CD4-positive, alpha-beta T cell treated with Interleukin-15 for 4 hours (primary cell): ENCODE data around the gene ZC3HAV1.
"Not testable (repeated sequence)": the region's sequence is repeated elsewhere in the genome, so short reads cannot be mapped to it uniquely, and the experiment has no call there.

Experiments used
- DNase-seq: peaks from one replicate; pipeline ENCODE4 v3.0.0-alpha.2; 2020; ENCODE audit warnings: low spot score

Gene ZC3HAV1

GRCh38 chr7:139049111-139049510, 60.4 kb downstream of the ZC3HAV1 start:
- no peak for DNase-seq

- DNase-seq, result no peak
These were observed 61.5 kb downstream of the ZC3HAV1 start for GRCh38 chr7:139047970-139048369.

- DNase-seq, result no peak
These were observed 63.4 kb downstream of the ZC3HAV1 start for GRCh38 chr7:139046143-139046542.

- no peak for DNase-seq
These were observed 64.4 kb downstream of the ZC3HAV1 start for GRCh38 chr7:139044813-139045794.

- DNase-seq, result peak; percentile 79
These were observed 65.4 kb downstream of the ZC3HAV1 start for GRCh38 chr7:139043823-139044812.

DNA sequence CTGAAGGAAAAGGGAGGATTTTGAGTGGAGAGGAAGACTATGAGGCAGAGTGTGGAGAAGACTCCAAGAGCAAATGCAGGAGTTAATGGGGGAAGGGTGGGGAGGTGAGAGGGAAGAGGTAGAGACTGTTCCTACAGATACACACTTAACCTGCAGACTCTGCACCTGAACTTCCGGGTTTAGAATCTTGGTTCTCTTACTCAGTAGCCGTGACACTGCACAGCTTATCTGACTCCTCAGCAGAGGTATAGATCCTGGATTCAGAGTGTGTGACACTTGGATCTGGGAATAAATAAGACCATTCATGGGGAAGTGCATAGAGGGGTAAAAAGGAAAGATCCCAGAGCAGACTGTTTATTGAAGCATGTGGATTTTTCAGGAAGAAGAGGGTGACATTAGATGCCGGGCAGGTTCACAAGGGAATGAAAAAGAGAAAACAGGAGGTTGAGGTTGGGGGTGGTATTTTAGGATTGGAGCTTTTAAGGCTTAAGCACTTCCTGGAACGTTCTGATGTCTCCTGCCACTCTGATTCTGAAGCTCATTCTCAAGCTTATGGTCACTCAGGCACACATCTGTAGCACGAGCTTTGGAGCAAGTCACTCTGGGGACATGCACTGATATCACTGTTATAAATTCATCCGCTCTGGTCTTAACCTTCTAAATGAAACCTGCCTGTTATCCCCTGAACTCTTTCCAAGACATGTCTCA, 68.0 kb downstream of the ZC3HAV1 start:
- no peak for DNase-seq

DNA sequence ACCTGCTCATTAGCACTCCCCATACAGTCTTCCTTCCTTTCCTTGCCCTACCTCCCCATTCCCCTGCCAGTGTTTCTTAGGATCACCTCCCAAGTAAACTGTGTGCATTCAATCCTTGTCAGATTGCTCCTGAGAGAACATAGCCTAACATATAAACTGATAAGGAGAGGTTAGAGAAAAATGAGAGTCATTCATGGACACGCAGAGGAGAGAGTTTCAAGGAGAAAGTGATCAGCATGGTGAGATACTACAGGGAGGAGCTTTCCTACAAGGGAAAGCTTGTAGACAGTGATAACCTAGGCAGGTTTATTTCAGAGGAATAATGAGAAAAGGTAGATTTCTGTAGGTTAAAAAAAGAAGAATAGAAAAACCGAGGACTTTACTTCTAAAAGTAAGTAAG, 70.8 kb downstream of the ZC3HAV1 start:
- no peak for DNase-seq

DNA sequence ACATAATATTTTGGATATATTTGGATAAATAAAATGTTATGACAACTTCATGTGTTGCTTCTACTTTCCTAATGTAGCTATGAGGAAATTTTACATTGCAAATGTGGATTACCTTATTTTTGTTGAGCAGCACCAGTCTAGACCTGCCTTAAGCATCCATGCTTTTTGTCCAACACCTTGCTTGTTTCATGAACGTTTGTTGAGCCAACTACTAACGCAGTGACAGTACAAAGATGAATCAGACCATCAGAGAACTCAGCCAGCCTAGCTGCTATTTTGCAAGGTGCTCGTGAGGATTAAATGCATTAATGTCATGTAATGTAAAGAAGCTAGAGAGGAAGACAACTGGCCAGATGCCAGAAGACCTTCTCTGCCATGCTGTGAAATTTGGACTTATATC, 72.6 kb downstream of the ZC3HAV1 start:
- no peak for DNase-seq

GRCh38 chr7:139035586-139036353, 73.8 kb downstream of the ZC3HAV1 start, which contains the start of gene ZC3HAV1L:
Gene ZC3HAV1L (minus strand): TSS chr7:139036042. CDS start chr7:139036017, 25 bp downstream.
- DNase-seq, result no peak

GRCh38 chr7:139034855-139035585, 74.5 kb downstream of the ZC3HAV1 start:
- no peak for DNase-seq

- DNase-seq, result no peak
These were observed 75.2 kb downstream of the ZC3HAV1 start for GRCh38 chr7:139034336-139034735.

DNA sequence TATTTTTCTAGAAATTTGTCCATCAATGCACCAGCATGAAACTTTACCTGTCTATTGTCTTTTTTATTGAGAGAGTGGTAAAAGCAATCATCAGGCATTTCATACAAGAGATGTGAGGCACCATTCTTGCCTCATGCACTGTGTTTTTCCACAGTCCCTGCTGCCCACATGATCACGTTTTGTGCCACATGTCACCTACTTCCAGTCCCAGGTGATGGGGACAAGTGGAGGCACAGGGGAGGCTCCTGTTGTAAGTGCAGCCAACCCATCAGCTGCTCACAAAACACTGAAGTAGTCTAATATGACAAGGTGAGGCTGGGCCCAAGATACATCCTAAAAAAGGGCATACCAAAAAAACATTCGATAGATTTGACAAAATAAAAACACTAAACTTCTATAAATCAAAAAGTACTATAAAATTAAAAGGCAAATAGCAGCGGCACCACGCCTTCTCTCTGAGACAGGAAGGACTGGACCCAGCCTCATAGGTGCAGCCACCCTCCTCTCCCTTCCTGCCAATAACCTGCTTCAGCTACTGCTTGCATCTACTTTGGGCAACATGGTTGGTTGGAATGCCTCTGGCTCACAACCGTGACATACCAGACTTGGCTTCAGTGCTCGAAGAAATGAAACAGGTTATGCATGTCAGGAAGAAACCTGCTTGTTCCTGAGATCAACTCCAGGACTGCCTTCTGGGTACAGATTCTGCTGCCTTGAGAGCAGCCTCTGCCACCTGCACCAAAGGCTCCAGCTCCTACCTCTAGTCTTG, 76.0 kb downstream of the ZC3HAV1 start:
- no peak for DNase-seq

DNA sequence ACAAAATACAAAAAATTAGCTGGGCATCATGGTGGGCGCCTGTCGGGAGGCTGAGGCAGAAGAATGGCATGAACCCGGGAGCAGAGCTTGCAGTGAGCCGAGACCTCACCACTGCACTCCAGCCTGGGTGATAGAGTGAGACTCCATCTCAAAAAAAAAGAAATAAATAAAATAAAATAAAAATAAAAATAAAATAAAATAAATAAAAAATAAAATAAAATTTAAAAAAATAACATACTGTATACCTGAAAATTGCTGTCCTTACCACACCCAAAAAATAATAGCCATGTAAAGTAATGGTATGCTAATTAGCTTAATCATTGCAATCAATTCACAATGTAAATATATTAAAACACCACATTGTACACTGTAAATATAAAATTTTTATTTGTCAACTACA, 77.0 kb downstream of the ZC3HAV1 start:
- DNase-seq, result no peak

GRCh38 chr7:139029353-139029752, 80.2 kb downstream of the ZC3HAV1 start:
- DNase-seq, result no peak

- no peak for DNase-seq
These were observed 83.0 kb downstream of the ZC3HAV1 start for GRCh38 chr7:139026551-139026950.

DNA sequence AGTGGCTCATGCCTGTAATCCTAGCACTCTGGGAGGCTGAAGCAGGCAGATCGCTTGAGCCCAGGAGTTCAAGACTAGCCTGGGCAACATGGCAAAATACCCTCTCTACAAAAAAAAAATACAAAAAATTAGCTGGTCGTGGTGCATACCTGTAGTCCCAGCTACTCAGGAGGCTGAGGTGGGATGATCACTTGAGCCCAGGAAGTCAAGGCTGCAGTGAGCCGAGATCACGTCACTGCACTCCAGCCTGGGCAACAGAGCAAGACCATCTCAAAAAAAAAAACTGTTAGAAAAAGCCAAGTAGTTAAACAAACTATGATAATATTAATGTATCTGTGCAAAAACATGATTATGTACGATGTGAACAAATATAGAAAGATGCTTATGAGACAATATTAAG, 83.7 kb downstream of the ZC3HAV1 start:
- not testable (repeated sequence) for DNase-seq

GRCh38 chr7:139023076-139023475, 86.4 kb downstream of the ZC3HAV1 start:
- no peak for DNase-seq

GRCh38 chr7:139022286-139022685, 87.2 kb downstream of the ZC3HAV1 start:
- no peak for DNase-seq

DNA sequence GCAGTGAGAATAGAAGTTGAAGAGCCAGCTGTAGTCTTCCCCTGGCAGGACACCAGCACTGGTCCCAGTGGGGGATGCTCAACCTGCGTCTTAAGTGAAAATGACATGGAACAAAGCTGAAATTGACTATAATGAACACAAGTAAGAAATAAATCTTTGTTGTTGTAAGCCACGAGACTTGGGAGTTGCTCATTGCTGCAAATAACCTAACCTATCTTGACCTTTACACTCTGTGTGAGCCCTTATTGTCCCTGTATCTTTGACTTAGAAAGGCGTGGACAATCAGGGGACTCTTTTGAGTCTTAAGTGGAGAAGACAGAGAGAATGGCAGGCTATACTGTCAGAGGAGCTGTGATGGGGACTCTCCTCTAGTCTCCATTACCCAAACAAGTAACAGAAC, 90.6 kb downstream of the ZC3HAV1 start:
- no peak for DNase-seq
